Neural progenitor cell (in vitro differentiated cells): ENCODE measurements around the gene DHRS12. TPM values are rescaled to one million over a fixed set of nuclear protein-coding genes. Genes with fewer than 3 reads are reported as not detected.

ENCODE experiments used
- DNase-seq: peaks from one replicate; pipeline ENCODE4 v3.0.0-alpha.2; 2016; ENCODE audit warnings: low spot score
- H2AFZ ChIP-seq: fragments of 200-600 bp; sonication (generic); replicated peaks from 2 replicates; pipeline ENCODE4 v1.6.1; 2016; ENCODE audit warnings: antibody characterized with exemption
- H3F3A ChIP-seq: fragments of 200-600 bp; sonication (generic); 2 replicates; pipeline ENCODE4 v1.6.1; 2016; ENCODE audit warnings: antibody characterized with exemption, low read depth
- H3K27ac ChIP-seq: fragments of 200-600 bp; sonication (generic); 2 replicates; pipeline ENCODE4 v1.5.1; 2016; ENCODE audit warnings: mild to moderate bottlenecking
- H3K27me3 ChIP-seq: fragments of 200-600 bp; sonication (generic); 2 replicates; pipeline ENCODE4 v1.6.1; 2016; ENCODE audit warnings: mild to moderate bottlenecking, moderate library complexity
- H3K36me3 ChIP-seq: fragments of 200-600 bp; sonication (generic); 2 replicates; pipeline ENCODE4 v1.5.1; 2016
- H3K4me1 ChIP-seq: fragments of 200-600 bp; sonication (generic); 2 replicates; pipeline ENCODE4 v1.6.1; 2016; ENCODE audit warnings: mixed run types
- H3K4me2 ChIP-seq: fragments of 200-600 bp; sonication (generic); 2 replicates; pipeline ENCODE4 v1.6.1; 2016
- H3K4me3 ChIP-seq: fragments of 200-600 bp; sonication (generic); 2 replicates; pipeline ENCODE4 v1.5.1; 2016
- H3K79me2 ChIP-seq: fragments of 200-600 bp; sonication (generic); 2 replicates; pipeline ENCODE4 v1.6.1; 2016; ENCODE audit warnings: low read depth
- H3K9ac ChIP-seq: fragments of 200-600 bp; sonication (generic); 2 replicates; pipeline ENCODE4 v1.6.1; 2016
- H3K9me3 ChIP-seq: fragments of 200-600 bp; sonication (generic); 2 replicates; pipeline ENCODE4 v1.5.1; 2016; ENCODE audit warnings: low read depth
- H4K20me1 ChIP-seq: fragments of 200-600 bp; sonication (generic); 2 replicates; pipeline ENCODE4 v1.6.1; 2016; ENCODE audit warnings: low read depth
- H3K27ac Mint-ChIP-seq: 3 replicates; pipeline ENCODE4 v1.8.0; 2021; ENCODE audit warnings: mixed read lengths
- H3K27me3 Mint-ChIP-seq: 2 replicates; pipeline ENCODE4 v1.8.0; 2022; ENCODE audit warnings: low read depth, mild to moderate bottlenecking, inconsistent platforms, moderate library complexity, mixed read lengths; ENCODE audit not compliant: insufficient read depth
- H3K36me3 Mint-ChIP-seq: 3 replicates; pipeline ENCODE4 v1.8.0; 2021; ENCODE audit warnings: mixed read lengths
- H3K4me1 Mint-ChIP-seq: 3 replicates; pipeline ENCODE4 v1.8.0; 2021; ENCODE audit warnings: mixed read lengths
- H3K4me3 Mint-ChIP-seq: 3 replicates; pipeline ENCODE4 v1.8.0; 2021; ENCODE audit warnings: mild to moderate bottlenecking, moderate library complexity, mixed read lengths
- H3K9me3 Mint-ChIP-seq: 3 replicates; pipeline ENCODE4 v1.8.0; 2020; ENCODE audit warnings: mixed read lengths
- CTCF ChIP-seq: fragments of 200-600 bp; sonication (generic); IDR thresholded peaks from 2 replicates; pipeline ENCODE4 v1.5.1; 2017; ENCODE audit warnings: antibody characterized with exemption, mild to moderate bottlenecking
- EZH2 ChIP-seq: fragments of 200-600 bp; sonication (generic); IDR thresholded peaks from 2 replicates; pipeline ENCODE4 v1.6.1; 2017; ENCODE audit warnings: antibody characterized with exemption, mild to moderate bottlenecking, moderate library complexity
- EZH2phosphoT487 ChIP-seq: fragments of 200-600 bp; sonication (generic); IDR thresholded peaks from 2 replicates; pipeline ENCODE4 v1.6.1; 2017; ENCODE audit warnings: antibody characterized with exemption
- total RNA-seq: library from RNA; depleted of rRNA; stranded (reverse); fragments of >200 nt; gene quantifications from 2 replicates; pipeline ENCODE4 v1.2.3, GENCODE V29; 2015; ENCODE audit warnings: low replicate concordance

DHRS12 gene
- total RNA-seq, 1 donor from 2014 or later = 5.2 TPM

GRCh38 chr13:51782026-51782710 is 21.8 kb downstream of the DHRS12 start:
- Mint-ChIP-seq H3K4me3 (peak overlapping the region; percentile 5), H3K9me3 (no peaks in the 10 kb centered on the region), H3K4me1 (peaks cover 43% of the 10 kb centered on the region), H3K27me3 (peaks cover 5% of the 10 kb centered on the region), H3K36me3 (no peaks in the 10 kb centered on the region), H3K27ac (peak overlapping the region; percentile 76)
- DNase-seq = no peak
- TF ChIP-seq EZH2 (no peak), EZH2phosphoT487 (no peak), CTCF (no peak)
- H3K4me2 ChIP-seq = no peak overlapping the region
- H3K79me2 ChIP-seq = no peaks in the 10 kb centered on the region
- H3K9ac ChIP-seq = no peak overlapping the region
- H3K27ac ChIP-seq = no peak overlapping the region
- H3F3A ChIP-seq = peaks cover 3% of the 10 kb centered on the region
- no peaks in the 10 kb centered on the region for H3K36me3 ChIP-seq
- H3K27me3 ChIP-seq = no peaks in the 10 kb centered on the region
- no peaks in the 10 kb centered on the region for H4K20me1 ChIP-seq
- peaks cover 17% of the 10 kb centered on the region for H3K4me1 ChIP-seq
- no peak overlapping the region for H3K4me3 ChIP-seq
- H3K9me3 ChIP-seq = no peaks in the 10 kb centered on the region
- H2AFZ ChIP-seq = no peak overlapping the region

GRCh38 chr13:51781246-51782022 is 22.5 kb downstream of the DHRS12 start:
- Histone ChIP-seq H3K4me3 (no peak overlapping the region), H3K79me2 (no peaks in the 10 kb centered on the region), H3K4me1 (peaks cover 10% of the 10 kb centered on the region), H3F3A (peaks cover 1% of the 10 kb centered on the region), H4K20me1 (no peaks in the 10 kb centered on the region), H3K9ac (no peak overlapping the region), H3K27ac (no peak overlapping the region), H3K36me3 (no peaks in the 10 kb centered on the region), H3K27me3 (no peaks in the 10 kb centered on the region), H2AFZ (no peak overlapping the region), H3K4me2 (no peak overlapping the region), H3K9me3 (no peaks in the 10 kb centered on the region)
- Mint-ChIP-seq H3K9me3 (no peaks in the 10 kb centered on the region), H3K36me3 (peaks cover under 1% of the 10 kb centered on the region), H3K27ac (peak overlapping the region; percentile 76), H3K4me3 (peak overlapping the region; percentile 5), H3K4me1 (peaks cover 36% of the 10 kb centered on the region), H3K27me3 (peaks cover 5% of the 10 kb centered on the region)
- peak; percentile 64 for DNase-seq
- TF ChIP-seq EZH2 (no peak), CTCF (peak; percentile 56)

DNA sequence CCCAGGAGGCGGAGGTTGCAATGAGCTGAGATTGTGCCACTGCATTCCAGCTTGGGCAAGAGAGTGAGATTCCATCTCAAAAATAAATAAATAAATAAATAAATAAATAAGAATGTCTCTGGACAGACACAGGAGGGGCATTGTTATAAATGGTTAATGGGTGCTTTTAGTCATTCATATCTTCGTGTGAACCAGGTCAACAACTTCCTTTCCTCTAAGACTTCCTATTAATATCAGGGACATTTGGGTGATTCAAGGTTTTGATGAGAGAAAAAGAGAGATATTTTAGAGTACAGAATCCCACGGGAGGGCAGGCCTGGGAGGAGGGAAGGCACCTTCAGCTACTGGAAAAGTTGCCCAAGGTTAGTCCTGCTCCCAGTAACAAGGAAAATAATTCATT is 23.9 kb downstream of the DHRS12 start:
- DNase-seq = no peak
- Histone ChIP-seq H3K4me1 (peaks cover 3% of the 10 kb centered on the region), H3K4me3 (no peak overlapping the region), H3K4me2 (no peak overlapping the region), H3K27ac (no peak overlapping the region), H3F3A (no peaks in the 10 kb centered on the region), H2AFZ (no peak overlapping the region), H4K20me1 (no peaks in the 10 kb centered on the region), H3K79me2 (no peaks in the 10 kb centered on the region), H3K9me3 (no peaks in the 10 kb centered on the region), H3K9ac (no peak overlapping the region), H3K36me3 (no peaks in the 10 kb centered on the region), H3K27me3 (no peaks in the 10 kb centered on the region)
- H3K36me3 Mint-ChIP-seq = peaks cover 3% of the 10 kb centered on the region
- no peak overlapping the region for H3K4me3 Mint-ChIP-seq
- H3K4me1 Mint-ChIP-seq = peaks cover 24% of the 10 kb centered on the region
- TF ChIP-seq EZH2phosphoT487 (no peak), EZH2 (no peak), CTCF (no peak)
- no peak overlapping the region for H3K27ac Mint-ChIP-seq
- no peaks in the 10 kb centered on the region for H3K9me3 Mint-ChIP-seq
- H3K27me3 Mint-ChIP-seq = peaks cover 5% of the 10 kb centered on the region
